GM12875 (cell line): ENCODE results near the gene KCTD17.

Experiments used
- H3K4me3 ChIP-seq: one replicate; pipeline ENCODE4 v1.5.1; 2011; ENCODE audit warnings: low read depth, low read length, control low read depth
- CTCF ChIP-seq: IDR thresholded peaks from 2 replicates; pipeline ENCODE4 v1.5.1; 2011; ENCODE audit warnings: low read depth, mild to moderate bottlenecking, control low read depth, inconsistent platforms, low read length, moderate library complexity, borderline replicate concordance; ENCODE audit not compliant: insufficient read depth

KCTD17 gene

GRCh38 chr22:37010174-37010573 lies 41.4 kb upstream of the KCTD17 start:
- no peak overlapping the region for H3K4me3 ChIP-seq
- TF ChIP-seq CTCF, result no peak

DNA sequence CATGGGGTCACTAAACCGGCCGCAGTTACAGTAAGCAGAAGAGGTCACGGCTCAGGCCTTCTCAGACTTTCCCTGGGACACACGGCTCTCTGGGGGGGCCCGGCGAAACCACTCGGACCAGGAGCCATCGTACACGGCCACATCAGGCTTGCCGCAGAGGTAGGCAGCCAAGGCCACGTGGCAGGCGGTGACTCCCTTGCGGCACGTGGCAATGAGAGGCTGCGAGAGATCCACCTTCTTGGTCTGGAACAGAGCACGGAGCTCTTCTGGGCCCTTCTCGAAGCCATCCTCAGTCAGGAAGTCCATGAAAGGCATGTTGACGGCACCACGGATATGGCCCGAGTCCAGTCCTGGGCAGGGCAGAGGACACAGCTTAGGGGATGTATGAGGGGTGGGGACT lies 40.6 kb upstream of the KCTD17 start:
- no peak overlapping the region for H3K4me3 ChIP-seq
- TF ChIP-seq CTCF, result no peak

DNA sequence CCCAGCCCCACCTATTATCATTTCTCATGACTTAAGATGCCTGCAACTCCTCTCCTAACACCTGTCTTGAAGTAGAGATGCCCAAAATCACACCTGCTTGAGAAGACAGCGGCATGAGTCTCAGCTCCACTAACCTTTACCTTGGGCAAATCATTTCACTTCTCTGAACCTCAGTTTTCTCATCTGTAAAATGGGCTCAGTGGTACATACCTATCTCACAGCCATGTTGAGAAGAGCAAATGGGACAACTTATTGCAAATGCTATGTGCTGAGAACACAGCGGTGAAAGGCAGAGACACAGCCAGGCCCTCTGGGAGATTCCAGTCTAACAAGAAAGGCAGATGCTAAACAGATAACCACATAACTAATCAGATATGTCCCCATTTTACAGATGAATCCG lies 40.1 kb upstream of the KCTD17 start:
- no peak for TF ChIP-seq CTCF

GRCh38 chr22:37012262-37012904 lies 39.2 kb upstream of the KCTD17 start:
- TF ChIP-seq CTCF, result no peak
- H3K4me3 ChIP-seq, result no peak overlapping the region

More for the DNA sequence above, 40.1 kb upstream of the KCTD17 start:
- no peak overlapping the region for H3K4me3 ChIP-seq

DNA sequence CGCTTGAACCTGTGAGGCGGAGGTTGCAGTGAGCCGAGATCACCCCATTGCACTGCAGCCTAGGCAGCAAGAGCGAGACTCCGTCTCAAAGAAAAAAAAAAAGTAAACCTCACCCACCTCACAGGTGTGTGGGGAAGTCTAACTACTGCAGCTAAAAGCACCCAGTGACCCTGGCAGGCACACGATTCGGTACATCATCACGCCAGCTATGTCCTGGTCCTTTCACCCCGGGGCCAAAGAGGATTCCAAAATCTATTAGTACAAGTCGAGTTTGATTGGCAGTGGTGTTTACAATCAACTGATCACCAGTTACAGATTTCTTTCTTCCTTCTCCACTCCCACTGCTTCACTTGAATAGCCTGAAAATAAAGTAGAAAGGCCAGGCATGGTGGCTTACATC lies 38.6 kb upstream of the KCTD17 start:
- H3K4me3 ChIP-seq, result no peak overlapping the region

DNA sequence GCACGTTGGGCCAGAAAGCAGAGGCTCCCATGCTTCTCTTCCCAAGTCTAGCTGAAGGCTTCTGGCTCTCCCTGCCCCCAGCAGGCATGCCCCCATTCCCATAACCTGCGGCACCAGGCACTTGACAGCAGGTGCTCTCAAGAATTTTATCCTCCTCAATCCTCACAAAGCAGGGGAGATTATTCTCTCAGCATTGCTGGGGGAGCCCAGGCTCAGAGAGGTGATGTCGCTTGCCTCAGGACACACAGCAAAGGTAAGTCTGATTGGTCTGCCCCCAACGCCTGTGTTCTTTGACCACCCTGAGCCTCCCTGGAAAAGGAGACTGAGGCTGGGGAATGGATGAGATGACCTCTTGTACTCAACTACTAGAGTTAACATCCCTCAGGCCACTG lies 37.1 kb upstream of the KCTD17 start:
- TF ChIP-seq CTCF, result no peak
- no peak overlapping the region for H3K4me3 ChIP-seq

More for the DNA sequence above, 38.6 kb upstream of the KCTD17 start:
- no peak for TF ChIP-seq CTCF

DNA sequence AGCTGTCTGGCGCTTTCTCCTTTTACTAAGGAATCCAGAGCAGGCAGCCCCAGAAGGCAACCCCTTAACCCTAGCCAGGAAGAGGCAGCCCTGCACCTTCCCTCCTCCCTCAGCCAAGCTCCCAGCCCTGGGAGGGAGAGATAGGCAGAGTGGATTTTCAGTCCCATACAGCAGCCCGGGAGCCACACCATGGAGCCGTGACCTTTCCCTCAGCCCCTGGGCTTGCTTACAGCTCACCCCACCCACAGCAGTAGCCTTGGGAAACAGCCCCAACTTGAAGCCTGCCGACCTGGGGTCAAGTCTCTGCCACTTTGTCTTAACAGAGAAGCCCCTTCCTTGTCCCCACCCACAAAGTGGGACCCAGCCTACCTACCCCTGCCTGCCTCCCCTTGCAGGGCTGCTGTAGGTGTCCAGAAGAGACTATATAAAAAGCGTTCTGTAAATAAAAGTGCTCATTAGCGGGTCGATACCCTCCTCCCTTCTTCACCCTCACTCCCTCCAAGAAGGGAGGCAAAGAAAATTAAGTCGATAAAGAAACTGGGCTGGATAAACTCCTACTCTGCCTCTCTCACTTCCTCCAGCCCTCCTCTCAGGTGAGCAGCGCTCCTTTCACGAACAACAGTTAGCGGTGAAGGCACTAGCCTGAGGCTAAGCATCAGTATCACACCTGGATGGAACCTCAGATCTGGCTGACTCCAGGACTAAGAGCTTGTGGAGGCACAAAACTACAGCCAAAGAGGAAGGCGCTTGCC lies 36.5 kb upstream of the KCTD17 start:
- H3K4me3 ChIP-seq, result no peak overlapping the region
- TF ChIP-seq CTCF, result no peak
